ENCODE results near the gene SLC8A1.

DNA sequence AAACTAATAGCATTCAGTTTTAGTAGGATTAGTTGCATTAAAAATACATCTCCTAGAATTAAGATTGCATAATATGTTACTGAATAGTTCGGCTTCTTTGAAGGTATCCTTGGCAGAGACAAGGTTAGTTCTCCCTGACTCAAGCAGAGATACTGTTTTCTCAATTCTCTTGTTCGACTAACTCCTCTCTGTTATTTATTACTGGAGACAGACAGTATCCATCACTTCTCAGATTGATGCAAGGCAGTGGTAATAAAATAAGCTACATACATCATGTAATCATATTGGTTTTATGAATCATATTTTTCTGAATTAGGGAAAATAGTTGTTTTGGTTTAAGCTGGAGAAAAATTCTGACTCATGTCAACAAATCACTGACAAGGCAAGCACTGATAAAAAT lies 134.8 kb downstream of the SLC8A1 start:
- TF ChIP-seq CTCF (IDR thresholded peaks at IDR 0.05): no peak
- TF ChIP-seq EP300 (IDR thresholded peaks at IDR 0.05): no peak

All from tibial nerve (tissue), 4 donors.